IMR-90 (cell line): Measurements from ENCODE around the gene ZNF763. TPM values are rescaled to one million over a fixed set of nuclear protein-coding genes. Genes with fewer than 3 reads are reported as not detected.
A peak's percentile ranks its signal among the peaks of the same experiment; 100 is the strongest.

Experiments
- ATAC-seq: fragments of 200-7000 bp; cut with Tn5 transposase; 2 replicates; pipeline ENCODE4 v1.9.1; 2020; ENCODE audit warnings: low read depth, mild to moderate bottlenecking, moderate library complexity
- BruUV-seq: library from RNA; stranded (reverse); fragments of 400-500 nt; replicated peaks from 2 replicates; lab custom pipeline; 2021; lab: Mats Ljungman, UMichigan
- CTCF ChIA-PET: fragments of 300-600 bp; formaldehyde crosslinking; extraction: SDS; loops from one replicate; lab custom pipeline; 2021; ENCODE audit warnings: antibody characterized with exemption; lab: Yijun Ruan, JAX
- POLR2A ChIA-PET: fragments of 300-600 bp; sonication (Branson Sonifier 250); formaldehyde crosslinking; loops from one replicate; lab custom pipeline; 2022; ENCODE audit warnings: antibody characterized with exemption; ENCODE audit not compliant: unreplicated experiment; lab: Charles Lee
- DNase-seq: peaks from one replicate; pipeline ENCODE4 v3.0.0; 2013
- H2AFZ ChIP-seq: replicated peaks from 2 replicates; pipeline ENCODE3; 2013; ENCODE audit warnings: low read length, mild to moderate bottlenecking; ENCODE audit not compliant: poor library complexity
- H2AK5ac ChIP-seq: 2 replicates; pipeline ENCODE4 v1.6.1; 2013; ENCODE audit warnings: low read depth, low read length, inconsistent platforms
- H2AK9ac ChIP-seq: replicated peaks from 2 replicates; pipeline ENCODE3; 2013; ENCODE audit warnings: mild to moderate bottlenecking, low read depth, low read length, moderate library complexity; ENCODE audit not compliant: poor library complexity
- H2BK120ac ChIP-seq: 2 replicates; pipeline ENCODE4 v1.6.1; 2013; ENCODE audit warnings: low read depth, low read length, inconsistent platforms
- H2BK15ac ChIP-seq: 3 replicates; pipeline ENCODE4 v1.6.1; 2013; ENCODE audit warnings: low read depth, low read length, inconsistent platforms
- H2BK20ac ChIP-seq: 2 replicates; pipeline ENCODE4 v1.6.1; 2013; ENCODE audit warnings: low read depth, mild to moderate bottlenecking, inconsistent platforms, low read length, moderate library complexity
- H2BK5ac ChIP-seq: 2 replicates; pipeline ENCODE4 v1.6.1; 2013; ENCODE audit warnings: mild to moderate bottlenecking, low read depth, low read length, inconsistent platforms; ENCODE audit not compliant: poor library complexity, severe bottlenecking
- H3K14ac ChIP-seq: replicated peaks from 2 replicates; pipeline ENCODE4 v1.6.1; 2013; ENCODE audit warnings: low read depth, low read length, inconsistent platforms
- H3K18ac ChIP-seq: 2 replicates; pipeline ENCODE4 v1.6.1; 2013; ENCODE audit warnings: low read depth, low read length, control low read depth
- H3K23ac ChIP-seq: 2 replicates; pipeline ENCODE4 v1.6.1; 2013; ENCODE audit warnings: low read depth, low read length, inconsistent platforms
- H3K27ac ChIP-seq: 2 replicates; pipeline ENCODE4 v1.5.1; 2013; ENCODE audit warnings: mild to moderate bottlenecking, control low read depth, low read length; ENCODE audit not compliant: insufficient read depth
- H3K27me3 ChIP-seq: 2 replicates; pipeline ENCODE4 v1.6.1; 2013; ENCODE audit warnings: low read length; ENCODE audit not compliant: control insufficient read depth, insufficient read depth
- H3K36me3 ChIP-seq: 2 replicates; pipeline ENCODE4 v1.6.1; 2013; ENCODE audit warnings: low read length, mixed read lengths; ENCODE audit not compliant: control insufficient read depth, insufficient read depth
- H3K4ac ChIP-seq: 2 replicates; pipeline ENCODE4 v1.6.1; 2013; ENCODE audit warnings: low read depth, low read length, inconsistent platforms
- H3K4me1 ChIP-seq: 2 replicates; pipeline ENCODE4 v1.6.1; 2013; ENCODE audit warnings: low read length, mixed read lengths; ENCODE audit not compliant: control insufficient read depth, insufficient read depth
- H3K4me2 ChIP-seq: 2 replicates; pipeline ENCODE4 v1.6.1; 2013; ENCODE audit warnings: low read depth, mild to moderate bottlenecking, control low read depth, low read length, moderate library complexity
- H3K4me3 ChIP-seq: 2 replicates; pipeline ENCODE4 v1.5.1; 2013; ENCODE audit warnings: low read depth, mild to moderate bottlenecking, control low read depth, low read length, moderate library complexity; ENCODE audit not compliant: insufficient read depth
- H3K56ac ChIP-seq: 2 replicates; pipeline ENCODE4 v1.6.1; 2013; ENCODE audit warnings: low read length, inconsistent platforms; ENCODE audit not compliant: insufficient read depth; ENCODE audit errors: extremely low read depth
- H3K79me1 ChIP-seq, 2 experiments: 2 replicates each; pipeline ENCODE4 v1.6.1; 2013; ENCODE audit warnings: low read length in 2 of 2, inconsistent platforms in 1 of 2, low read depth in 1 of 2
- H3K9ac ChIP-seq: 2 replicates; pipeline ENCODE4 v1.6.1; 2013; ENCODE audit warnings: low read depth, low read length, control low read depth
- H3K9me1 ChIP-seq: 2 replicates; pipeline ENCODE4 v1.6.1; 2013; ENCODE audit warnings: low read length, inconsistent platforms; ENCODE audit not compliant: insufficient read depth
- H3K9me3 ChIP-seq: 2 replicates; pipeline ENCODE4 v1.6.1; 2013; ENCODE audit warnings: low read length; ENCODE audit not compliant: control insufficient read depth, insufficient read depth
- H4K20me1 ChIP-seq: 2 replicates; pipeline ENCODE4 v1.6.1; 2013; ENCODE audit warnings: low read length, inconsistent platforms; ENCODE audit not compliant: insufficient read depth
- H4K5ac ChIP-seq: 2 replicates; pipeline ENCODE4 v1.6.1; 2013; ENCODE audit warnings: mild to moderate bottlenecking, low read depth, low read length, control low read depth
- H4K8ac ChIP-seq, 2 experiments: 2 replicates each; pipeline ENCODE4 v1.6.1; 2013; ENCODE audit warnings: low read depth in 2 of 2, low read length in 2 of 2, control low read depth in 1 of 2, inconsistent platforms in 1 of 2
- H4K91ac ChIP-seq: 2 replicates; pipeline ENCODE4 v1.6.1; 2013; ENCODE audit warnings: low read depth, low read length, inconsistent platforms; ENCODE audit not compliant: insufficient read depth
- BHLHE40 ChIP-seq: fragments of 150-350 bp; IDR thresholded peaks from 2 replicates; pipeline ENCODE4 v1.6.1; 2016; ENCODE audit warnings: mild to moderate bottlenecking, low read depth, low read length
- CEBPB ChIP-seq: IDR thresholded peaks from 2 replicates; pipeline ENCODE4 v1.6.1; 2012; ENCODE audit warnings: low read depth, low read length, improper control_type of control experiment
- CHD1 ChIP-seq: IDR thresholded peaks from 2 replicates; pipeline ENCODE4 v1.6.1; 2012; ENCODE audit warnings: low read depth, low read length, improper control_type of control experiment
- ELK1 ChIP-seq: fragments of 150-350 bp; IDR thresholded peaks from 2 replicates; pipeline ENCODE4 v1.6.1; 2016; ENCODE audit warnings: low read depth, mild to moderate bottlenecking, low read length, moderate library complexity, borderline replicate concordance
- FOS ChIP-seq: fragments of 150-350 bp; IDR thresholded peaks from 2 replicates; pipeline ENCODE4 v1.6.1; 2016; ENCODE audit warnings: low read depth, low read length
- MAFK ChIP-seq: IDR thresholded peaks from 2 replicates; pipeline ENCODE4 v1.6.1; 2012; ENCODE audit warnings: low read depth, low read length, improper control_type of control experiment
- MAZ ChIP-seq: IDR thresholded peaks from 2 replicates; pipeline ENCODE4 v1.6.1; 2012; ENCODE audit warnings: low read depth, mild to moderate bottlenecking, low read length, improper control_type of control experiment, moderate library complexity, borderline replicate concordance
- MXI1 ChIP-seq: IDR thresholded peaks from 2 replicates; pipeline ENCODE4 v1.6.1; 2012; ENCODE audit warnings: low read depth, mild to moderate bottlenecking, low read length, moderate library complexity, borderline replicate concordance
- NFE2L2 ChIP-seq: fragments of 150-350 bp; IDR thresholded peaks from 2 replicates; pipeline ENCODE4 v1.6.1; 2016; ENCODE audit warnings: low read depth, mild to moderate bottlenecking, low read length
- POLR2A ChIP-seq: IDR thresholded peaks from 2 replicates; pipeline ENCODE4 v1.6.1; 2012; ENCODE audit warnings: mild to moderate bottlenecking, low read depth, low read length
- RAD21 ChIP-seq: IDR thresholded peaks from 2 replicates; pipeline ENCODE4 v1.6.1; 2012; ENCODE audit warnings: low read length, improper control_type of control experiment
- RCOR1 ChIP-seq: IDR thresholded peaks from 2 replicates; pipeline ENCODE4 v1.6.1; 2012; ENCODE audit warnings: mild to moderate bottlenecking, low read length, improper control_type of control experiment; ENCODE audit not compliant: insufficient replicate concordance
- RFX5 ChIP-seq: IDR thresholded peaks from 2 replicates; pipeline ENCODE4 v1.8.0; 2012; ENCODE audit warnings: low read depth, mild to moderate bottlenecking, low read length, moderate library complexity
- SMC3 ChIP-seq: fragments of 150-350 bp; IDR thresholded peaks from 2 replicates; pipeline ENCODE4 v1.6.1; 2016; ENCODE audit warnings: low read depth, mild to moderate bottlenecking, antibody characterized with exemption, low read length, moderate library complexity
- USF2 ChIP-seq: fragments of 150-350 bp; IDR thresholded peaks from 2 replicates; pipeline ENCODE4 v1.6.1; 2017; ENCODE audit warnings: mild to moderate bottlenecking, antibody characterized with exemption, low read length, low read depth
- WGBS, 2 experiments: methylation state at CpG; one replicate each; pipeline versions ENCODE4 v1.1.5 to v1.1.7; 2013; ENCODE audit warnings: missing lambda C conversion rate in 2 of 2; ENCODE audit not compliant: insufficient read length in 1 of 2; ENCODE audit errors: extremely low coverage in 2 of 2; 5-methylcytosine and 5-hydroxymethylcytosine counted together
- dilution Hi-C: fragments of 300-500 bp; cut with HindIII; formaldehyde crosslinking; loops from one replicate; pipeline ENCODE4 v1.14.3; 2018; ENCODE audit warnings: low sequenced_read_pairs; ENCODE audit not compliant: unreplicated experiment
- in situ Hi-C: fragments of 300-500 bp; cut with MboI; formaldehyde crosslinking; loops from 3 replicates; pipeline ENCODE4 v1.14.3; 2019; ENCODE audit warnings: low sequenced_read_pairs, inconsistent platforms, mixed read lengths
- intact Hi-C: fragments of 100-400 bp; cut with micrococcal nuclease; formaldehyde crosslinking; loops from 2 replicates; pipeline ENCODE4 v1.10.0; 2022
- polyA plus RNA-seq, 3 experiments: library from polyadenylated mRNA; depleted of rRNA; stranded (reverse); fragments of >200 nt; gene quantifications; 2 replicates each; pipeline ENCODE4 v1.2.3, GENCODE V29; 2012; ENCODE audit warnings: low replicate concordance in 1 of 3
- total RNA-seq: library from RNA; depleted of rRNA; stranded (reverse); fragments of >200 nt; gene quantifications from 2 replicates; pipeline ENCODE4 v1.2.3, GENCODE V29; 2012
- TF ChIP-seq, protein P1 (sequence below): conservative IDR thresholded peaks from 2 replicates; pipeline ENCODE4 v1.5.1; 2012; ENCODE audit warnings: mild to moderate bottlenecking, low read depth, low read length, improper control_type of control experiment

Gene ZNF763
- total and polyA plus RNA-seq, 2 of the 4 experiments (the other 2 are of a cell fraction), result 0.90 to 0.94 TPM

DNA sequence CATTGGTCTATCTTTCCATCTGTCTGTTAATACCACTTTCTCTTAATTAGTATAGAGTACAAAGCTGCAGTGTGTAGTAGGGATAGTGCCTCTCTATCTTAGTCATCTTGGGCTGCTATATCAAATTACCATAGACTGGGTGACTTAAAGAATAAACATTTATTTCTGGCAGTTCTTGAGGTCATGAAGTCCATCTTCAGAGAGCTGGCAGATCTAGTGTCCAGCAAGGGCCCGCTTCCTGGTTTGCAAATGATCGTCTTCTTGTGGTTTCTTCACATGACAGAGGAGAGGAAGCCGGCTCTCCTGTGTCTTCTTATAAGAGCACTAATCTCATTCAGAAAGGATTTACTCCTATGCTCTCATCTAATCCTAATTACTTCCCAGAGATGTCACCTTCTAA, 33.8 kb upstream of the ZNF763 start:
- H2AFZ ChIP-seq, result no peak overlapping the region
- no peak overlapping the region for H3K9ac ChIP-seq
- ChIA-PET POLR2A (no interaction called here), CTCF (no interaction called here)
- H4K8ac ChIP-seq, result no peak overlapping the region
- dilution Hi-C loops (no loop called here), in situ Hi-C loops (no loop called here), intact Hi-C loops (no loop called here)
- TF ChIP-seq, protein P1, sequence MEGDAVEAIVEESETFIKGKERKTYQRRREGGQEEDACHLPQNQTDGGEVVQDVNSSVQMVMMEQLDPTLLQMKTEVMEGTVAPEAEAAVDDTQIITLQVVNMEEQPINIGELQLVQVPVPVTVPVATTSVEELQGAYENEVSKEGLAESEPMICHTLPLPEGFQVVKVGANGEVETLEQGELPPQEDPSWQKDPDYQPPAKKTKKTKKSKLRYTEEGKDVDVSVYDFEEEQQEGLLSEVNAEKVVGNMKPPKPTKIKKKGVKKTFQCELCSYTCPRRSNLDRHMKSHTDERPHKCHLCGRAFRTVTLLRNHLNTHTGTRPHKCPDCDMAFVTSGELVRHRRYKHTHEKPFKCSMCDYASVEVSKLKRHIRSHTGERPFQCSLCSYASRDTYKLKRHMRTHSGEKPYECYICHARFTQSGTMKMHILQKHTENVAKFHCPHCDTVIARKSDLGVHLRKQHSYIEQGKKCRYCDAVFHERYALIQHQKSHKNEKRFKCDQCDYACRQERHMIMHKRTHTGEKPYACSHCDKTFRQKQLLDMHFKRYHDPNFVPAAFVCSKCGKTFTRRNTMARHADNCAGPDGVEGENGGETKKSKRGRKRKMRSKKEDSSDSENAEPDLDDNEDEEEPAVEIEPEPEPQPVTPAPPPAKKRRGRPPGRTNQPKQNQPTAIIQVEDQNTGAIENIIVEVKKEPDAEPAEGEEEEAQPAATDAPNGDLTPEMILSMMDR, result no peak
- TF ChIP-seq CHD1 (no peak), RCOR1 (no peak), BHLHE40 (no peak), SMC3 (no peak), MAFK (no peak), RAD21 (no peak), POLR2A (no peak), FOS (no peak), USF2 (no peak), NFE2L2 (no peak), CEBPB (no peak), MAZ (no peak), RFX5 (no peak), ELK1 (no peak), MXI1 (no peak)
- no peak overlapping the region for H2AK5ac ChIP-seq
- peaks cover under 1% of the 10 kb centered on the region; the same call in 1 of the 2 replicates for H3K4me1 ChIP-seq
- no peak overlapping the region for H3K4me2 ChIP-seq
- no CpG with 5 or more reads among the region's 3 CpGs for WGBS, 2 experiments
- peaks cover 5% of the 10 kb centered on the region for H3K9me3 ChIP-seq
- H4K91ac ChIP-seq, result no peak overlapping the region
- H2BK20ac ChIP-seq, result no peak overlapping the region
- no peak overlapping the region for H3K14ac ChIP-seq
- no peak overlapping the region for H2BK120ac ChIP-seq
- peaks cover 4% of the 10 kb centered on the region; the same call in 1 of the 2 replicates for H3K36me3 ChIP-seq
- no peaks in the 10 kb centered on the region for H3K27me3 ChIP-seq
- no peaks in the 10 kb centered on the region for H4K20me1 ChIP-seq
- H3K4ac ChIP-seq, result no peak overlapping the region
- no peak overlapping the region for H4K5ac ChIP-seq
- no peak overlapping the region for H3K23ac ChIP-seq
- H3K9me1 ChIP-seq, result no peaks in the 10 kb centered on the region
- peak; percentile 48 for DNase-seq
- BruUV-seq, result no TSS peak
- ATAC-seq, result peak; percentile 61
- no peak overlapping the region for H2BK15ac ChIP-seq
- H3K18ac ChIP-seq, result no peak overlapping the region
- H2BK5ac ChIP-seq, result no peak overlapping the region
- no peak overlapping the region for H3K56ac ChIP-seq
- H3K27ac ChIP-seq, result no peak overlapping the region
- H2AK9ac ChIP-seq, result no peak overlapping the region
- peaks cover 3 to 16% of the 10 kb centered on the region in 2 experiments for H3K79me1 ChIP-seq
- H3K4me3 ChIP-seq, result no peak overlapping the region
